ENCODE results near the gene U2SURP. TPM values are rescaled to one million over a fixed set of nuclear protein-coding genes. Genes with fewer than 3 reads are reported as not detected.

U2SURP gene
- total and polyA plus RNA-seq, 10 of the 15 experiments (the other 5 are each of a cell fraction or from before 2014, with no cell fraction given): 76.3 to 277 (median 150) TPM

GRCh38 chr3:143000528-143000927 lies 842 bp upstream of the U2SURP start (continued):
- TF ChIP-seq BCL11A (IDR thresholded peaks at IDR 0.05; ENCODE audit: low read depth, low read length): no peak
- no peak for TF ChIP-seq YBX1 (IDR thresholded peaks at IDR 0.05)
- TF ChIP-seq ZBTB4 (CRISPR knock-in tag; IDR thresholded peaks at IDR 0.05): no peak
- TF ChIP-seq JUND (IDR thresholded peaks at IDR 0.05; ENCODE audit: low read depth, low read length): no peak
- no peak for TF ChIP-seq RAD51 (IDR thresholded peaks at IDR 0.05)
- TF ChIP-seq ATF3 (IDR thresholded peaks at IDR 0.05; ENCODE audit: borderline replicate concordance, extremely low read depth, low read depth, low read length): no peak
- no peak for TF ChIP-seq HCFC1 (IDR thresholded peaks at IDR 0.05; ENCODE audit: low read length)
- TF ChIP-seq PML (IDR thresholded peaks at IDR 0.05; ENCODE audit: low read length): no peak

- Histone ChIP-seq H3K4me2 (ENCODE audit: control insufficient read depth, insufficient read depth) (peak overlapping the region; percentile 93), H3K4me1 (ENCODE audit: control insufficient read depth, insufficient read depth, low read length) (no peaks in the 10 kb centered on the region), H3K27ac (ENCODE audit: control insufficient read depth, insufficient read depth) (peak overlapping the region; percentile 89), H4K20me1 (ENCODE audit: control insufficient read depth, insufficient read depth) (no peaks in the 10 kb centered on the region), H3K4me3 (peak overlapping the region; percentile 88), H3K36me3 (ENCODE audit: control insufficient read depth in 2 of 2, insufficient read depth in 2 of 2, low read length in 1 of 2) (no peaks in the 10 kb centered on the region), H3K9ac (ENCODE audit: control insufficient read depth, insufficient read depth, low read length) (peak overlapping the region; percentile 86), H2AFZ (ENCODE audit: control insufficient read depth, low read depth, low read length) (peak overlapping the region; percentile 97), H3K79me2 (ENCODE audit: control insufficient read depth, insufficient read depth, low read length) (peaks cover 50% of the 10 kb centered on the region), H3K27me3 (replicated peaks in 1 of 2; ENCODE audit: control insufficient read depth in 2 of 2, insufficient read depth in 2 of 2, low read length in 1 of 2) (no peaks in the 10 kb centered on the region), H3K9me3 (replicated peaks; ENCODE audit: control insufficient read depth, insufficient read depth, low read length) (no peaks in the 10 kb centered on the region)
- in situ Hi-C loops (cut with MboI) (no loop called here), intact Hi-C loops (cut with micrococcal nuclease; ENCODE audit: unreplicated experiment) (loop anchor here (5.0 kb wide), 2 partner anchors 424 to 554 kb away; partner anchors contain the start of genes ATR and XRN1)
- ATAC-seq: peak; percentile 87
- TF ChIP-seq SMC3 (IDR thresholded peaks at IDR 0.05; ENCODE audit: borderline replicate concordance, low read length): no peak
- peak; percentile 91 for TF ChIP-seq CREB1 (IDR thresholded peaks at IDR 0.05; ENCODE audit: low read depth)
- no peak for TF ChIP-seq IKZF1 (conservative IDR thresholded peaks at IDR 0.05)
- peak; percentile 93 for TF ChIP-seq CREM (IDR thresholded peaks at IDR 0.05; ENCODE audit: low read depth)
- peak; percentile 26; the same call in 1 of the 2 replicates for TF ChIP-seq NKRF (conservative IDR thresholded peaks at IDR 0.05)
- peak; percentile 67 for TF ChIP-seq YY1 (IDR thresholded peaks at IDR 0.05; ENCODE audit: low read depth, low read length)
- TF ChIP-seq TCF3 (IDR thresholded peaks at IDR 0.05; ENCODE audit: borderline replicate concordance, insufficient read depth, low read depth, low read length): no peak
- TF ChIP-seq HDGF (IDR thresholded peaks at IDR 0.05): no peak
- TF ChIP-seq LARP7 (IDR thresholded peaks at IDR 0.05): 0 out of 2 replicates have a peak, but pooled peaks have one; percentile 21
- peak; percentile 96 for FAIRE-seq
- DNase-seq (ENCODE audit: low read depth, low spot score): no peak
- WGBS (ENCODE audit: insufficient coverage, insufficient replicate concordance, low lambda C conversion rate, missing lambda C conversion rate): under 1% methylated on average over 15 of the region's 15 CpGs
- ChIA-PET RAD21 (ENCODE audit: unreplicated experiment) (interaction anchor here (1.0 to 2.4 kb wide), 7 partner anchors 8 to 424 kb away, joined by 3 to 23 read pairs (median 4); no protein-coding TSS in a partner anchor), POLR2A (interaction anchor here (0.6 to 3.9 kb wide), 12 partner anchors 10 to 972 kb away, joined by 3 to 21 read pairs (median 5); no protein-coding TSS in a partner anchor), SMC1A (ENCODE audit: uncharacterized antibody, unreplicated experiment) (interaction anchor here (0.6 to 3.2 kb wide), 14 partner anchors 8 to 974 kb away, joined by 3 to 27 read pairs (median 5); no protein-coding TSS in a partner anchor), CTCF (interaction anchor here (0.6 to 5.0 kb wide), 9 partner anchors 10 to 673 kb away, joined by 3 to 52 read pairs (median 7); no protein-coding TSS in a partner anchor)
- BruUV-seq (replicated peaks): TSS peak; percentile 98
Measured at GRCh38 chr3:143001034-143001368, 369 bp upstream of the U2SURP start.
